Parathyroid adenoma (tissue), 2 donors: ENCODE data around the gene CD300H.

Experiments used
- H2AFZ ChIP-seq: fragments of 300-600 bp; sonication (generic); one replicate; pipeline ENCODE4 v1.7.0; 2017; ENCODE audit warnings: antibody characterized with exemption, mild to moderate bottlenecking
- H3K27ac ChIP-seq: fragments of 300-600 bp; sonication (generic); one replicate; pipeline ENCODE4 v1.7.0; 2017
- H3K27me3 ChIP-seq: fragments of 300-600 bp; sonication (generic); one replicate; pipeline ENCODE4 v1.7.0; 2017; ENCODE audit warnings: low read length; ENCODE audit not compliant: control insufficient read depth, insufficient read depth
- H3K36me3 ChIP-seq: fragments of 300-600 bp; sonication (generic); one replicate; pipeline ENCODE4 v1.7.0; 2017; ENCODE audit warnings: low read length; ENCODE audit not compliant: control insufficient read depth, insufficient read depth
- H3K4me1 ChIP-seq: fragments of 300-600 bp; sonication (generic); one replicate; pipeline ENCODE4 v1.7.0; 2017; ENCODE audit warnings: control low read depth
- H3K4me2 ChIP-seq: fragments of 300-600 bp; sonication (generic); one replicate; pipeline ENCODE4 v1.7.0; 2017; ENCODE audit warnings: low read length
- H3K4me3 ChIP-seq: fragments of 300-600 bp; sonication (generic); one replicate; pipeline ENCODE4 v1.7.0; 2017; ENCODE audit warnings: low read depth, low read length
- H3K79me2 ChIP-seq: fragments of 300-600 bp; sonication (generic); one replicate; pipeline ENCODE4 v1.7.0; 2017; ENCODE audit warnings: control low read depth
- H3K9ac ChIP-seq: fragments of 300-600 bp; sonication (generic); one replicate; pipeline ENCODE4 v1.7.0; 2017; ENCODE audit warnings: mild to moderate bottlenecking
- H3K9me3 ChIP-seq: fragments of 300-600 bp; sonication (generic); one replicate; pipeline ENCODE4 v1.7.0; 2017; ENCODE audit warnings: low read length; ENCODE audit not compliant: control insufficient read depth
- TF ChIP-seq, protein P1 (sequence below): fragments of 300-600 bp; sonication (generic); IDR thresholded peaks from one replicate; pipeline ENCODE4 v1.7.0; 2017; ENCODE audit warnings: antibody characterized with exemption, mild to moderate bottlenecking
- donor health status: primary hyperparathyroidism.

Gene CD300H

DNA sequence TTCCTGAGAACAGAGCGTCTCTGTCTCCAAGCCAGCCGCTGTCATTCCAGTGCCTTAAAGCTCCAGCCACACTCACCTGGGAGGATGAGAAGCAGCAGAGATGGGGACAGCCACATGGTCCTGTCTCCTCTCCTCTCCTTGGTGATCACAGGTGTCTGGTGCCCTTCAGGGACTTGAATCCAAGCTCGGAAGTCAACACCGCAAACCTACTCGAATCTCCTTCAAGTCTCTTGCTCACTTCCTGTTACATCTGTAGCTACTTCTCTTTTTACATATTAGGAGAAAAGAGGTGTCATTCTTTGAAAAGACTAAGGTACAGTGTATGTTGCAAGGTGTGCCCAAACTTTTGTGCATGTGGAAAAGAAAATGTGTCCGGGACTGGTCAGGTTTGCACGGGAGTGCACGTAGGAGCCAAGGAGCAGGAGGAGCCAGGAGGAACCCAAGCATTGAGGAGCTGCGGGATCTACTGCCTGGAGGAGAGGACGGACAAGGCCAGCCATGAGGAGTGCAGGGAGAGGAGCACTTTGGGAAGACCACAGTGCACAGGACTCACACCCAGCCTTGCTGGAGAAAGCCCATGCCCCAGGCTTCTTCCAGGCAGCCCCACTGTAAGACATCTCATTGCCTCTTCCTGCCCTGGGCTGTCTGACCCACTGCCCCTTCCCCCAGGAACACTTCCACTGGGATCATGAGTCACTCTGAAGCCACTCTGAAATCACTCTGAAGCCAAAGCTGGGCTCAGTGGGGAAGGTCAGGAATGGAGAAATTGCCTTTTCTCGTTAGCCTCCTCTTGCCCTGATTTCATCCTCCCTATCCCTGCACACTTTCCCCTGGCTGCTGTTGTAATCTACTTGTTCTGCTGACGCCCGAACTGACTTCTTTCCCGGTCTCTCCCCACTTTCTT, 25.0 kb upstream of the CD300H start, which contains the start of gene CD300LD:
CD300LD (minus strand) TSS at position 197 of the 904 bp plus-strand sequence; CDS start at position 116, 81 bp downstream.
- no peak within 1 kb of the TSS for H3K4me2 ChIP-seq
- TF ChIP-seq, protein P1, sequence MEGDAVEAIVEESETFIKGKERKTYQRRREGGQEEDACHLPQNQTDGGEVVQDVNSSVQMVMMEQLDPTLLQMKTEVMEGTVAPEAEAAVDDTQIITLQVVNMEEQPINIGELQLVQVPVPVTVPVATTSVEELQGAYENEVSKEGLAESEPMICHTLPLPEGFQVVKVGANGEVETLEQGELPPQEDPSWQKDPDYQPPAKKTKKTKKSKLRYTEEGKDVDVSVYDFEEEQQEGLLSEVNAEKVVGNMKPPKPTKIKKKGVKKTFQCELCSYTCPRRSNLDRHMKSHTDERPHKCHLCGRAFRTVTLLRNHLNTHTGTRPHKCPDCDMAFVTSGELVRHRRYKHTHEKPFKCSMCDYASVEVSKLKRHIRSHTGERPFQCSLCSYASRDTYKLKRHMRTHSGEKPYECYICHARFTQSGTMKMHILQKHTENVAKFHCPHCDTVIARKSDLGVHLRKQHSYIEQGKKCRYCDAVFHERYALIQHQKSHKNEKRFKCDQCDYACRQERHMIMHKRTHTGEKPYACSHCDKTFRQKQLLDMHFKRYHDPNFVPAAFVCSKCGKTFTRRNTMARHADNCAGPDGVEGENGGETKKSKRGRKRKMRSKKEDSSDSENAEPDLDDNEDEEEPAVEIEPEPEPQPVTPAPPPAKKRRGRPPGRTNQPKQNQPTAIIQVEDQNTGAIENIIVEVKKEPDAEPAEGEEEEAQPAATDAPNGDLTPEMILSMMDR = no peak

DNA sequence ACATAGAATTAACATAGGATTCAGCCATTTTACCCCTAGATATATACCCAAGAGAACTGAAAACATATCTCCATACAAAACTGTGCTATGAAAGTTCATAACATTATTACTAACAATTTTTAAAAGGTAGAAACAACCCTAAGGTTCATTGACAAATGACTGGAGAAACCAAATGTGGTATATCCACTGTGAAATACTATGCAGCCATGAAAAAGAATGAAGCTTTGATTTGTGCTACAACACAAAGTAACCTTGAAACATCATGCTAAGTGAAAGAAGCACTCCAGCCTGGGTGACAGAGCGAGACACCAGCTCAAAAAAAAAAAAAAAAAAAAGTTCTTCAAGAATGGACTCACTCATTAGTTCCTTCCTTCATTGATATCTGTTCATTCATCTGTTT, 24.2 kb upstream of the CD300H start:
- Histone ChIP-seq H3K36me3 (no peaks in the 10 kb centered on the region), H3K4me2 (no peak overlapping the region), H3K79me2 (no peaks in the 10 kb centered on the region), H3K27ac (no peak overlapping the region), H3K9ac (no peak overlapping the region), H3K9me3 (no peaks in the 10 kb centered on the region), H3K4me3 (no peak overlapping the region), H3K4me1 (no peaks in the 10 kb centered on the region), H2AFZ (no peak overlapping the region), H3K27me3 (no peaks in the 10 kb centered on the region)
- TF ChIP-seq, protein P1 = no peak

More for the DNA sequence above, 25.0 kb upstream of the CD300H start, which contains the start of gene CD300LD:
- Histone ChIP-seq H3K4me3 (no peak within 1 kb of the TSS), H3K27me3 (no peaks in the 10 kb centered on the region), H2AFZ (no peak within 1 kb of the TSS), H3K36me3 (no peaks in the 10 kb centered on the region), H3K79me2 (no peaks in the 10 kb centered on the region), H3K9me3 (no peaks in the 10 kb centered on the region), H3K4me1 (no peaks in the 10 kb centered on the region), H3K9ac (no peak within 1 kb of the TSS), H3K27ac (no peak within 1 kb of the TSS)

DNA sequence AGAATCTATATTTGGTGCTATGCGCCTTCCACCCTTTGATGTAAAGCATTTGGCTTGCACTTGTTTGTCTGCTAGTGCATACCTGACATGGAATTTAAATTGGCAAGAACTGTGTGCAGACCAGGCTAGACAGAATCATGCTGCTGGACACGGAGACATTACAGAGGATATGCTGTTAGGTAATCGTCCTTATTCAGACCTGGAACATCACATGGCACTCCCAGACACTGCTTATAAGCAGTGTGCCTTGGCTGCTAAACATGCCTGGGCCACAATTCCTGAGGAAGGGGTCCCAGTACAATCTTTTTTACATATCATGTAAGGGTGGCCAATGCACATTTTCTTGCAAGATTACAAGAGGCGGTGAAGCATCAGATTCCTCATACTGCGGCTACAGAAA, 18.4 kb upstream of the CD300H start:
- Histone ChIP-seq H2AFZ (no peak overlapping the region), H3K4me3 (no peak overlapping the region), H3K9me3 (no peaks in the 10 kb centered on the region), H3K79me2 (no peaks in the 10 kb centered on the region), H3K4me1 (no peaks in the 10 kb centered on the region), H3K36me3 (no peaks in the 10 kb centered on the region), H3K27me3 (no peaks in the 10 kb centered on the region), H3K4me2 (no peak overlapping the region), H3K9ac (no peak overlapping the region), H3K27ac (no peak overlapping the region)
- TF ChIP-seq, protein P1 = no peak

DNA sequence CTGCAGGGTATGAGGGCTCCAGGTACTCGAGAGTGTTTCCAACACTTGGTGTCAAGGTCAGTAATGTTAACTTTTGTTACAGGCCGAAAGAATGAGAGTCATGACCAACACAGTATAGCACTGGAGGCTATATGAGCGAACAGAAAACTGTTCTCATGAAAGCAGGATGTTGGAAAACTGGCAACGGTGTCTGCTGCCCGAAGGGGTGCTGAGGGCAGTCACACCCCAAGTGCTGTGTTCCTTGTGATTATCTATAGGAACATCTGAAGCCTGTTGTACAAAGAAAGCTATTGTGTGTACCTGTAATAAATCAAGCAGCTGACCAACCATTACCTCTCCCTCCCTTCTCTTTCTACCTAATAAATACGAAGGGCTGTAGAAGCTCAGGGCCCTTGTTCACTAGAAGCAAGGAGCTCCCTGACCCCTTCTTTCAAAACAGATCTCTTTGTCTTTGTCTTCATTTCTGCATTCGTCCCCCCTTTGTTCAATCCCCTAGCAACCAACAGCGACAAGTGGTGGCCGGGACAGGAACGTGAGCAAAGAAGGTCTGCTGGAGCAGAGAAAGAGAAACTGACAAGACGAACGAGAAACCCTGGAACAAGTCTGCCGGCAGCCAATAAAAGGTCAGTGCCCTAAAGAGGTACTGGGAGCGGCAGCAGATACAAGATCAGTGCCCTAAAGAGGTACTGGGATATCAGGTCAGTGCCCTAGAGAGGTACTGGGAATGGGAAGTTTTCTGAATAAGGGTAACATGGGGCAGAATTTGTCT, 17.2 kb upstream of the CD300H start:
- H3K27me3 ChIP-seq = no peaks in the 10 kb centered on the region

More for the DNA sequence above, 17.2 kb upstream of the CD300H start:
- Histone ChIP-seq H3K79me2 (no peaks in the 10 kb centered on the region), H3K4me2 (no peak overlapping the region), H3K4me1 (no peaks in the 10 kb centered on the region), H2AFZ (no peak overlapping the region), H3K9ac (no peak overlapping the region), H3K36me3 (no peaks in the 10 kb centered on the region), H3K27ac (no peak overlapping the region), H3K9me3 (no peaks in the 10 kb centered on the region), H3K4me3 (no peak overlapping the region)
- TF ChIP-seq, protein P1 = no peak
